ENCODE results near the gene TELO2. TPM values are rescaled to one million over a fixed set of nuclear protein-coding genes. Genes with fewer than 3 reads are reported as not detected.

Gene TELO2
- total RNA-seq, 1 donor from 2014 or later: 7.9 TPM

DNA sequence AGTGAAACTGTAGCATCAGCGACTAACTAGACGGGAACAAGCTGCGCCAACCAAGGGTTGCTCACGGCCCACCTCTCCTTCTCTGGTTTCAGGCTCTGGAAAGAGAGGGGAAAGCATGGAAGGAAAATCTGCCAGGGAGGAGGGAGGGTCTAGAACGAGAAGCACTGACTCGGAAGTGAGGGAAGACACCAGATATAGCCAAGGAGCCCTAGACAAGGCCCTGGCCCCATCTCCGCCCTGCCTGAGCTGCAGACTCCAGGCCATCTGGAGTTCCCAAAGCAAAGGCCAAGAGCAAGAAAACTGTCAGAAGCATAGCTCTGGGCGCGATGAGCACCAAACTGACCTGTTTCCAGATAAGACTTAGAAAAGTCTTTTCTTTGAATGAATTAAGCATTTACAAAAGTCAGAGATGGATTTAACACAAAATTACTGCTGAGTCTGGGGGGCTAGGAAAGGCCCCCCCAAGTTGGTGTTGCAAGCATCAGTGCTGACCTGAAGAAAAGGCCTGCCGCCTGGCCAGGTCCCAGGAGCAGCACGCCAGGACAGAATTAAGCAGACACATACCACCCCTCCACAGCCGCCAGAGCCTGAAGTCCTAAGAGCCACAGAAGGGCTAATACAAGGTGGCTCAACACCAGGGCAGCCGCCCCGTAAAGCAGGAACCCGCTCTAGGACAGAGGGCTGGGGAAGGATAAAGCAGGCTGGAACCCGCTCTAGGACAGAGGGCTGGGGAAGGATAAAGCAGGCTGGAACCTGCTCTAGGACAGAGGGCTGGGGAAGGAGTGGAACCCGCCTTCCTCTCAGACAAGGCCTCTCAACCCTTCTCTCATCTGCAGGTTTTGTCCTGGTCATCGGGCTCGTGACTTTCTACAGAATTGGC, 61.0 kb downstream of the TELO2 start:
- DNase-seq (ENCODE audit: low spot score): peak; percentile 73

DNA sequence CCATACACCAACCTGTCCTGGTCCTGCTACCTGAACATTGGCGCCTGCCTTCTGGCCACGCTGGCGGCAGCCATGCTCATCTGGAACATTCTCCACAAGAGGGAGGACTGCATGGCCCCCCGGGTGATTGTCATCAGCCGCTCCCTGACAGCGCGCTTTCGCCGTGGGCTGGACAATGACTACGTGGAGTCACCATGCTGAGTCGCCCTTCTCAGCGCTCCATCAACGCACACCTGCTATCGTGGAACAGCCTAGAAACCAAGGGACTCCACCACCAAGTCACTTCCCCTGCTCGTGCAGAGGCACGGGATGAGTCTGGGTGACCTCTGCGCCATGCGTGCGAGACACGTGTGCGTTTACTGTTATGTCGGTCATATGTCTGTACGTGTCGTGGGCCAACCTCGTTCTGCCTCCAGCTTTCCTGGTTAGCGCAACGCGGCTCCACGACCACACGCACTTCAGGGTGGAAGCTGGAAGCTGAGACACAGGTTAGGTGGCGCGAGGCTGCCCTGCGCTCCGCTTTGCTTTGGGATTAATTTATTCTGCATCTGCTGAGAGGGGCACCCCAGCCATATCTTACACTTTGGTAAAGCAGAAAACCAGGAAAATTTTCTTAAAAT, 61.8 kb downstream of the TELO2 start:
- DNase-seq (ENCODE audit: low spot score): no peak

DNA sequence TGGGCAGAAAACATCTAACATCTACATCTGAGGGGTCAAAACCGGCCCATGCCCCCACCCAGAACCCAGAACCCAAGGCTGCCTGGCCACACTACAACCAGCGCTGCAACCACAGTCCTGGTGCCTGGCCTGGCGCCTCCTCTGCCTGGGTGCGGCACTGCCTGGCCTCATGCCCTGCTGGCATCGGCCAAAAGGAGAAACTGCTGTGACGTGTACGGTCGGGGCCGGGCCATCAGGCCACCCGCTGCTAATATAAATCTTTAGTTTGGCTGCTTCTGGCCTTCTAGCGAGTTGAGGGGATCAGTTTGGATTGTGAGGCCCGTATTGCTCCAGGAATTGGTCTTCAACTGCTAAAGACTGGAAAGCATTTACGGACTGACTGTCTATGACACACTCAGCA, 63.1 kb downstream of the TELO2 start:
- DNase-seq (ENCODE audit: low spot score): no peak

DNA sequence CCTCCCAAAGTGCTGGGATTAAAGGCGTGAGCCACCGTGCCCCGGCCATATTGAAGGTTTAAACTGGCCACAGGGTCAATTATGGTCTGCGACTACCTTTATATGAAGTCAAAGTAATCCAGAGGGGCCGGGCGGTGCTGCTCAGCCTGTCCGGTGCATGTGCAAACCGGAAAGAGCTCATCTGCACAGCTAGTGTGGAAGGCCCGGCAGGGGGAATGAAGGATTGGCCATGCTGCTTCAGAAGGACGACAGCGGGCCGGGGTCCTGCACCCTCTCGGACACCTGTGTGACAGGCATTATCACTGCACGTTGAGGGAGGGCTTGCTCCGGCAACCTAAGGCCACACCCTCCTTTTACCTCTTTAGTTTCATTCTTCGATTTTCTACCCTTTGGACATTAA, 63.9 kb downstream of the TELO2 start:
- DNase-seq (ENCODE audit: low spot score): no peak

DNA sequence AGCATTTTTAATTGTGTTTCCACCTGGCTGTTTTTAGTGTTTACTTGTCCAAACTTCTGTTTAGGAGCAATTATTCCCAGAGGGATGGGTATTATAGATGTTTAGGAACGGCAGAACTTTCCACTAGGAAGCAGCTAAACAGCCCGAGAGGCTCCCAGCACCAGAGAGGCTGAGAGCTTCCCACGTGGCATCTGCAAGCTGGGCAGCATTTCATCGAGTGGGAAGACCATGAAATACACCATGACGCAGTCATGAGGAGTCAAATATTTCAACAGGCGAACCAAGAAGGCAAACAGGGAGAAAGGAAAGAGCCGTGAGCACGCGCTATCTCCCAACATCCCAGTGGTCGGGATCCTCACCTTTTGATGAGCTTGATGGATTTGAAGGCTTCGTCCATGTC, 64.4 kb downstream of the TELO2 start:
- DNase-seq (ENCODE audit: low spot score): no peak

DNA sequence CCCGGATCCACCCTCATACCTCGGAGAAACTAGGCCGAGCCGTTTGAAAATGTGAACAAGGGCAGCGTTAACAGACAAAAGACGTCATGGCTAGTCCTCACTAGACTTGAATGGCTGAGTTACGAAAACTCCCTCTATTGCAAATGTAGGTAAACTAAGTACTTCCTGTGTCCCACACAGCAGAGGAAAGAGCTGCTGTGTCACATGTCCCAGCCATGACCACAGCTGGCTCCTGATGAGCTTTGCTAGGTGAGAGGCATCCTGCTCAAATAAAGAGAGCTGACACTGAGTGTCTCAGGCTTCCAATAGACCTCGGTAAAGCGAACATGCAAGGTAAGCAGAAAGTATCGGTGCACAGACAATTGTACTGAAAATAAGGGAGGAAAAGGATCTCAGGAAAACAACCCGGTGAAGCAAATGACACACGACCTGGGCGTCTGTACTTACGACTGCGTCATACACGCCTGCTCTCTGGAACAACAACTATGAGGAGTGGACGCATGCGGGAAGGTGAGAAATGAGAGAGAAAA, 66.4 kb downstream of the TELO2 start:
- no peak for DNase-seq (ENCODE audit: low spot score)

Other genes starting within 250 kb of the TELO2 start
- not detected for gene TPSD1, start 237.3 kb upstream of the TELO2 start, total RNA-seq (ENCODE audit: insufficient read depth, low replicate concordance)
- gene UBE2I, start 183.7 kb upstream of the TELO2 start, total RNA-seq (ENCODE audit: insufficient read depth, low replicate concordance): 47.4 TPM
- 0.24 TPM for gene BAIAP3, start 159.7 kb upstream of the TELO2 start, total RNA-seq (ENCODE audit: insufficient read depth, low replicate concordance)
- gene TSR3, start 141.5 kb upstream of the TELO2 start, total RNA-seq (ENCODE audit: insufficient read depth, low replicate concordance): 55.6 TPM
- gene GNPTG, start 141.4 kb upstream of the TELO2 start, total RNA-seq (ENCODE audit: insufficient read depth, low replicate concordance): 59.9 TPM
- 3.4 TPM for gene UNKL, start 78.7 kb upstream of the TELO2 start, total RNA-seq (ENCODE audit: insufficient read depth, low replicate concordance)
- gene UQCC4, start 72.6 kb upstream of the TELO2 start, total RNA-seq (ENCODE audit: insufficient read depth, low replicate concordance): 20.7 TPM
- gene PERCC1, start 62.3 kb upstream of the TELO2 start, total RNA-seq (ENCODE audit: insufficient read depth, low replicate concordance): 3.1 TPM
- gene CCDC154, start 48.8 kb upstream of the TELO2 start, total RNA-seq (ENCODE audit: insufficient read depth, low replicate concordance): 0.48 TPM
- gene CLCN7, start 18.3 kb upstream of the TELO2 start, total RNA-seq (ENCODE audit: insufficient read depth, low replicate concordance): 35.2 TPM
- not detected for gene PTX4, start 4.4 kb upstream of the TELO2 start, total RNA-seq (ENCODE audit: insufficient read depth, low replicate concordance)
- gene TMEM204, start 40.3 kb downstream of the TELO2 start, total RNA-seq (ENCODE audit: insufficient read depth, low replicate concordance): 6.7 TPM
- 17.1 TPM for gene IFT140, start 118.7 kb downstream of the TELO2 start, total RNA-seq (ENCODE audit: insufficient read depth, low replicate concordance)
- 6.0 TPM for gene CRAMP1, start 119.0 kb downstream of the TELO2 start, total RNA-seq (ENCODE audit: insufficient read depth, low replicate concordance)
- 37.8 TPM for gene JPT2, start 184.9 kb downstream of the TELO2 start, total RNA-seq (ENCODE audit: insufficient read depth, low replicate concordance)
- gene MAPK8IP3, start 212.8 kb downstream of the TELO2 start, total RNA-seq (ENCODE audit: insufficient read depth, low replicate concordance): 60.2 TPM